ACHN (cell line): ENCODE results near the gene RASGEF1B.
A peak's percentile ranks its signal among the peaks of the same experiment; 100 is the strongest.

Experiments used
- DNase-seq: peaks from one replicate; pipeline ENCODE4 v3.0.0-alpha.2; 2015
- in situ Hi-C: cut with HindIII; loops from 2 replicates; pipeline ENCODE4 v1.10.0; 2017; ENCODE audit warnings: low sequenced_read_pairs, low pct_ligation_motif_present, low pct_unique_long_range_greater_than_20kb

The RASGEF1B gene

DNA sequence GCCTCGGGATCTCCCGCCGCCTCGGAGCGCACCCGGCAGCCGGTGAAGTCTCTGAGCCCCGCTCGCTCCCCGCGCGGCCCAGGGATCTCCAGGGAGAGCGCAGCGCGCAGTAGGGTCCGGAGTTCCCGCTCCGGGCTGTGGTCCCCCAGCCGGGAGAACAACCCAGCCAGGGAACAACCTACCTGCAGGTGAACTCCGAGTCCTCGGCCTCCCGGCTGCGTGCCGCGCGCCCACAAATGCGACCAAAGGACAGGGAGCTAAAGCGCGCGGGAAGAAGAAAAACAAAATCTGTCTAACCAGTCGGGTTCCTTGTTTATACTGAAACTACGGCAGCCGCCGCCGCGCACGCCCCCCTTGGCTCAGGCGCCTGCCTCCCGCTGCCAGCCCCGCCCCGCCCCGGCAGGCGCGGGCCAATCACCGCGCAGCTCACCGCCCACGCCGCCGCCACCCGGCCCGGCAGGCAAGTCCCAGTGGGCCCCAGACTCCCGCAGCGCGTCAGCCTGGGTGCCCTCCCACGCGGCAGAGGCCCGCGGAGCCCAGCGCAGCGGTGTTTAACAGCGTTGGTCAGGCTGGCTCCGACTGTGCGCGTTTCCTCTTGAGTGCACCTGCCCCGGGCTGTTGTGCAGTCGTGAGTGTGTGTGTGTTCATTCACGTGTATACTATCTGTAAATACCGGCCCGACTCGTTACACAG is at the start of gene RASGEF1B:
TSS of gene RASGEF1B (minus strand) at position 320 of the 693 bp plus-strand sequence. CDS start 12,399 bp downstream, outside the sequence.
- in situ Hi-C loops: no loop called here
- DNase-seq: peak; percentile 88

DNA sequence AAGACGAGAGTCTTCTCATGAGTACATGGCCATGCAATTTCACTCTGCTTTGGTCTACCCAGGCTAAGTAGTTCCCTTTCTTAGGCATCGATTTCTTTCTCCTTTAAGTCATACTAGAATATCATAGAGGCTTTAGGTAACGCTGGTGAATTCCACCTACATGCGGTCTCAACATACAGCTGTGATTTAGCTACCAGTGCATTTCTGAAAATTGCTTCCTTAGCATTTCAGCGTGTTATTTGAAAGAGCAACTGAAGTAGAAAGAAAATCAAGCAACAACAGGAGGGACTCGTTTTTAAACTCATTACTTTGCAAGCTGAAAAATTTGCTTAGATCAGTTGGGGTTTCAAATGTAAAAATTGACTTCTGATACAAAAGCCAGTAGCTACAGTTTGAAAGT is 48.1 kb upstream of the RASGEF1B start:
- in situ Hi-C loops: no loop called here
- no peak for DNase-seq

DNA sequence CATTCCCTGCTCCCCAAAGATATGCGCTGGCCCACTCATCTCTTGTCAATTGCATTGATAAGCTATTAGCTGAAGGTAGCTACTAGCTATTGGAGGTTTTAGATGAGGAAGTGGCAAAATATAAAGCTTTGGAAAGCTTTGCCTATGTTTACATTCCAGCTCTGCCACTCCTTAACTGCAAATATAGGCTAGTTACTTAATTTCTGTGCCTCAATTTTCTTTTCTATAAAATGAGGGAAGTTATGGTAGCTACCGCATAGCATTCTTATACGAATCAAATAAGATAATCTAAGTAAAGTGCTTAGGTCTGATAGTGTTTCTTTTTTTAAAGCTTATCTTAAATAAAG is 47.7 kb upstream of the RASGEF1B start:
- DNase-seq: no peak
- in situ Hi-C loops: no loop called here

DNA sequence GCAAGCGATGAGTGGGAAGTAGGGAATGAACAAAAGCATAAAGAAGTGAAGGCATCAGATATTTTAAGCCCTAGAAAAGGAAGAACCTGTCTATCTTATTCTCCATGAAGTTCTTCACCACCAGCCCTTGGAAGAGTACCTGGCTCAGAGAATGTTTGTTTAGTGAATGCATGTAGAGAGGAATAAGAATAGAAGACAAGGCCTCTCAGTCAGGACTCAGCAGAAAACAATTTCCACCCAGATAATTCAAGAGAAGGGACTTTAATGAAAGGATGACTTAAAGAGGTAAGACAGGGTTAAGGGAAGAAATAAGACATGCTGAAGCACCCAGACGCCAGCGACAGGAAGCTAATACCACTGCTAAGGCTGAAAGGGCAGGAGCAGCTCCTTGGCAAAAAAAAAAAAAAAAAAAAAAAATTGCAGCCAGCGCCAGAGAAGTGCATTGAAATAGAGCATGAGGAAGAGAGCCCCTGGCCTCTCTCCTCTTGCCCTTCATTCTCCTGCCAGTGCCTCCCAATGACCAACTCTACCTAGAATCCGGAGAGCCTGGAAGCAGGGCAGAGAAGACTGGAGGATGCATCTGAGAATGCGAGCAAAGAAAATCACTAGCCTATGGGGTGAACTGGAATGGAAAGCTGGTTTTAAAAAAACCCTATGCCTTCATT is 47.2 kb upstream of the RASGEF1B start:
- in situ Hi-C loops: no loop called here
- DNase-seq: no peak

DNA sequence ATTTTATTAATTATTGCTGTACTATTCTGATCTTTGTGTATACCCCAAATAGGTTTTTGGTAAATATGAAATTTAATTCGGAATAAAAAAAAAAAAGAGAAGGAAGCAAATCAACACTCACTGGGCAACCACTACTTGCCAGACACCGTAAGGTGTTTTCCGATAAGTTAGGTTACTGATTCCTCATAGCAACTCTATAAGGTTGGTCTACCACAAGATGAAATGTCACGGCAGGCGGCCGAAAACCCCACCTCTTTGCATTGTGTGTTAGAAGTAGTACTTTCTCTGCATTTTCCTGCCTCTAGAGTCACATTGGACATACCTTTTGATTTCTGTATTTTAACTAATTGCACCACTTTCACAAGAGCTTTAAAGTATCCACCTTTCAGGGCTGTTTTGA is 44.5 kb upstream of the RASGEF1B start:
- no peak for DNase-seq
- in situ Hi-C loops: no loop called here

DNA sequence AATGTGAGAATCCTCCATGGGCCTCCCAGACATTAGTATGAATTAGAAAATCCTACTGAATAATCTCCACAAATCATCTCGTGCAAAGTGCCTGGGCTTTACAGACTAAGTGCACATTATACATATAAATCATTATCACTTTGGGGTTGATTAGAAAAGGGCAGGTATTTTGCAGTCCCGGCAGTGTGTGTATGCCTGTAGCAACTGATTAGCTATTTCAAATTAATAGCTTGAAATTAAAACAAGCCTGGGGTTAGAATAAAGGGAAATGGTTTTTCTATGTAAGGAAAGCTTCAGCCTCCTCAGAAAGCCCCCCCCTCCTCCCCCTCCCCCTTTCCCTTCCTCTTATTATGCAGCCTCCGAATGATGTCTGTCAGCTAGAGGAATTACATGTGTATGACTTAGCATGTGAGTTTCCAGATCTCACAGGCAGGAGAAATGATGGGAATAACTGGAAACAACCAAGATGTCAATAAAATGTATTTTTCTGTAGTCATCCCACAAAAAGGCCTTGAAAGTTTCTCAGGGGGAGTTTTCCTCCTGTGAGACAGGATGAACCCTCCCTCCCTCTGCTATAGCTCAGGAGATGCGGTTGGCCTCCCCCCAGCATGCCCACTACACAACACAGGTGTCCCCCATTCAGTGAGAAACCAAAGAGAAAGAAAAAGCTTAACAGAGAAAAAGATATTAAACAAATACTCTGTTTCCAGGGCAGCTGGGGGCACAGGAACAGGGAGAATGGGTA is 41.2 kb upstream of the RASGEF1B start:
- no peak for DNase-seq
- in situ Hi-C loops: no loop called here

DNA sequence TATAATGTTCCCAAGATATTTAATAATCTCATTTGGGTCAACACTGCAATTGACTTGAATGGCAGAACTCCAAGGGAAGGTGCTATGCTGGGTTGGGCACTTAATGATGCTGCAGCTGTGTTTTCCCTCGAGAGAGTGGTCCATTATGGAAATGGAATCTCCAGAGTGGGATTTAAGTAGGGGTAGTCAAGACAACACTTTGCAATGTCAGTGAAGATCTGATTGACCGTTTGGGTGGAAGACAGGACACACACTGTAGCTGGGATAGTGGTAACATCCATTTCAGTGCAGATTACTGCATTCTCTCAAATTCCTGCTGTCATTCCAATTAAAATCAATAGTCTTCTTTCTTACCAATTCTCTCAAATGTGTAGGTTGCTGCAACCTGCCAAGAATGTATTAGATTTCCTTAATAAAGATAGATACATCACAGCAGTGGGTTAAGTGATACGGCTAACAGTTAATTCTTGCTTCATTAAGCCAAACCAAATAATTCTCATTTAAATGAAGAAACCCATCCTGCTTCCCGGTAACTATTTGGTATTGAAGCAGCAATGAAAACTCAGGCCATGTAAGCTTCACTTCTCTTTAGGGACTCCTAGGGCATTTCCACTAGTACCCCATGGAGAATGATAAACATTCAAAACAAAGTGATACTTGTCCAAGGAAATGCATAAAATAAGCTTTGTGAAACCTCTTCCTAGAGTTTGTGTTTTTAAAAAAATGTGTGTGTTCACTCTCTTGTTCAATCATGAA is 40.5 kb upstream of the RASGEF1B start:
- in situ Hi-C loops: no loop called here
- no peak for DNase-seq

DNA sequence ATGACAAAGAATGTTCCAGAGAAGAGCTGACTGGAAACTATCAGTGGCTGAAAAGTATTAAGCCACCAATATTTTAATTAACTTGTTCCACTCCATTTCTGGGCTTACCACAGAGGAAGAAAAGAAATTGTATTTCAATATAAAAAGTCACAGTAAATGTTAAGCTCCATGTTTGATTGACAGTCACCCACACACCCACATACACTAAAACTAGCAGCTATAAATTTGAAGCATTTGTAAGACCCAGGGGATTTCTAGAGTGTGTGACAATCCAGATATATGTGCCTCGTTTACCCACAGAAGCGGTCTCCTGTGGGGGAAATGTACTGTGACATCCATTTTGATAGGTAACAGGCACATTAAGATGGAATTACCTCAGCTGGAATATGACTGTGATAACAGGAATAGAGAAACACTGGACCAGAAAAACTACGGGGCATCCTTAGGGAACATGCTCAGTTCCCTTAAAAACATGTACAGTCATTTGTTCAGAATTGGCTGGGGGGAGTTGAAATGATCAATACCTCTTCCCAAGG is 39.0 kb upstream of the RASGEF1B start:
- DNase-seq: no peak
- in situ Hi-C loops: no loop called here

DNA sequence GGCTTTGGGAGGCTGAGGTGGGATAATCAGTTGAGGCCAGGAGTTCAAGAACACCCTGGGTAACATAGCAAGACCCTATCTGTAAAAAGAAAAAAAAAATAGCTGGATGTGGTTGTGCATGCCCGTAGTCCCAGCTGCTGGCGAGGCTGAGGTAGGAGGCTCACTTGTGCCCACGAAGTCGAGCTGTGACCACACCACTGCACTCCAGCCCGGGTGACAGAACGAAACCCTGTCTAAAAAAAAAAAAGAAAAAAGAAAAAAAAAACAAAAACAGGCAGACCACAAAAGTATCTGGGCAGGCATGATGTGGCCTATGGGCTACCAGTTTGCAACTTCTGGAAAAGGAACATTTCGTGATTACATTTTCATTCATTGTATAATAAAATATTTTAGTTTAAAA is 38.1 kb upstream of the RASGEF1B start:
- no peak for DNase-seq
- in situ Hi-C loops: no loop called here

DNA sequence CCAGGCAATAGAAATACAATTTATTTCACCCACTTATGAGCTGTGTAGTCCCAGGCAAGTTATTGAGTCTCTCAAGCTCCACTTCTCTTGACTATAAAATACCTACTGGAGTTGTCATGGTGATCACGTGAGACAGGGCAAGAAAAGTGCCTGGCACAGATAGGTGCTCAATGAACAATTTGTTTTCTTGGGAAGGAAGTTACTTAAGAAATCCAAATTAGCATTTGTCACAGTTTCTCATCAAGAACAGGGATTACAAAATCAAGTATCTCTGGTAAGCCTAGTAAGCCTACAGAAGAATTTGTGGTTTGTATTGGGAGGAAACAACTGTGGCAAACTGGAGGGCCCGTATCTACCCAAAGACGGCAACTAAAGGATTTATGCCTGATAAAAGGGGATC is 37.5 kb upstream of the RASGEF1B start:
- in situ Hi-C loops: no loop called here
- DNase-seq: no peak

DNA sequence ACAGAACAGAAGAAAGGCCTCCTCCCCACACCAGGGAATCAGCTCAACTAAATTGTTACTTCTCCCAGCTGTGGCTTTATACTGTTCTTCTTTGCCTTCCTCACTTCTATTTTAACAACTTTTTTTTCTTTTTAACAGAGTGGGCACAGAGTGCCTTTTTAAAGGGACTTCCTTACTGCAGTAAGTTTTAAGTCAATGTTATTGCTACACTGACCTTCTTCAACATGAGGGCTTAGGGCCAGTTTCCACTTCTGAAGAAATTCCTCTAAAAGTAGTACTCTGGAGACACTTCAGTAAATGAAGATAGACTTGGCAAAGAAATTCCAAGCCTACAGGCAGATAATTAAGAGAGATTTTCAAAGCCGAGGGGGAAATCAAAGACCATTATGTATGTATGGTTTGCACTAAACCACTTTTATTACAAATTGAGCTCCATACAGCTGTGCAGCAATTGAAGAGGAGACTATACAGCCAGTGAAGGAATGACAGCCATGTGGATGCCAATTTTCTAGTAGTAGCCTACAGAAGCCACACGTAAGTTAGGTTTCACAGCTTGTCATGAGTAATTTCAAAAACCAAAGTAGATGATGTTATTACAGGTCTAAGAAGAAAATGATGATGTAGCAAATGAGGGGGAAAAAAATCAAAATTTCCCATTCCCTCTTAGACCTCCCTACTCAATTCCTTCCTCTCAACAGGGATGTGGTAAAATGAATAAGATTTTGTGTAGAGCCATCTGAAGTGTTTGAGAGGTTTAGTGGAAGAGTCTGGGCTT is 36.9 kb upstream of the RASGEF1B start:
- DNase-seq: no peak
- in situ Hi-C loops: no loop called here

DNA sequence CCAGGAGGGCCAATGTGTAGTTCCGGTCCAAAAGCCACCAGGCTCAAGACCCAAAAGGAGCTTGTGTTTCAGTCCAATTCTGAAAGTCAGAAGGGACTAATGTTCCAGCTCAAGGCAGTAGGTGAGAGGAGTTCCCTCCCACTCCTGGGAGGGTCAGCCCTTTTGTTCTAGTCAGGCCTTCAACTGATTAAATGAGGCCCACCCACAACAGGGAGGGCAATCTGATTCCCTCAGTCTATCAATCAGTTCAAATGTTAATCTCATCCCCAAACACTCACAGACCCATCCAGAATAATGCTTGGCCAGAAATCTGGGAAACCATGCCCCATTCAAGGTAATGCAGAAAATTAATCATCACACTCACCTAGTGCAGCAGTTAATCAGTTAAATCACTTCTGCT is 35.8 kb upstream of the RASGEF1B start:
- in situ Hi-C loops: no loop called here
- no peak for DNase-seq

DNA sequence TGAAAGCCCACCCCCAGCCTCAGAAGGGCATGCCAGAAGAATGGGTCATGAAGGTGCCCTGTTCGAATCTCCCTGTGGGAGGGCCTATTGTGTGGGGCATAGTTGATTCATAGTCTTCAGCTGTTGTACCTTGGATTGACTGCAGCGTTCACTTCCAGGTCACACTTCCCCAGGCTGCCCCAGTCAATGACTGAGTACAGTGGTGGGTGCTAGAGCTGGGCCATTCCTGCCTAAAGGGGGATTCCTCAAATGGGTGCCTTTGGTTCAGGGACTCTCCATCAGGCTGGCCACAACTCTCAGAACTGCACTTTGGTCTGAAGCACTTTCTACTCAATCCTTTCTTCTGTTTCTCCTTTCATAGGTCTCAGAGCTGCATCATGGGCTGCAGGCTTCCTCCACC is 35.0 kb upstream of the RASGEF1B start:
- DNase-seq: no peak
- in situ Hi-C loops: no loop called here

DNA sequence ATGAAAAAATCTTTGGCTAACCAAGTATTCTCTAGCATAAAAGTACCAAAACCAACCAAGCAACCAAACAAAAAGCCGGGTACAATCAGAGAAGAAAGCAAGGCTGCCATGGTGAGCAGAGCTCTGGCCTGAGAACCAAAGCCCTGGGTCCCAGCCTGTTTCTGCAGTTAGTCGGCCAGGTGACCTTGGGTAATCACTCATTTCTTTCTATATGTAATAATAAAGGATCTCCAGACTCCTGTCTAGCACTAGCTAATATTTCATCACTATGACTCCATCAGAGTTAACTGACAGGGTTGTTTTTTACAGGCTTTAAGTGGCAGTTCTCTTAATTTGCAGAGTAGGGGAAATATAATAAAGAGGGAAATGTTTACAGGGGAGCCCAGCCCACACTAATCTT is 34.0 kb upstream of the RASGEF1B start:
- DNase-seq: no peak
- in situ Hi-C loops: no loop called here

DNA sequence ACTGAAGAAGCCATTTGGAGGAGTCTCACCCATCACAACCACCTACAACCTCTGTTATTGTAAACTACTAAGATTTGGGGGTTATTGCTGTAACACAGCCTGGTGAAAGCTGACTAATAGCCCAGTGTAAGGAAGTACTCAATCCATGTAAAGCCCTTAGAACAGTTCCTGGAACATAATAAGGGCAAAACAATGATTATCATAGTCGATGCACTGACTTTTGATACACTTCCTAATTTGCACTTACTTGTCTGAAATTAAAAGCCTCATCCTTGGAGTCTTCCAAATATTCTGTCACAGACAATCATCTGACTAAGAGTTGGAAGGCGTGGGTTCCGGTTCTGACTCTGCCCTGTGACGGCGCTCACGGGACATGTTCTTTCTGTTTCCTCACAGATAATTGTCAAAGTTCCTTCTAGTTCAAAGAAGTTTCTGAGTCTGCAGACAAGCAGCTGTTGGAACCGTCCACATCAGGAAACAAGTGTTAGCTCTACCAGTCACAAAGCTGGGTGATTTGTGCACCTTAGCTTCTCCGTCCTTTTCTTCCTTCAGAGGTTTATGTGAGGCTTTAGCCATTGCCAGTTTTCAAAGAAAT is 33.4 kb upstream of the RASGEF1B start:
- no peak for DNase-seq
- in situ Hi-C loops: no loop called here

DNA sequence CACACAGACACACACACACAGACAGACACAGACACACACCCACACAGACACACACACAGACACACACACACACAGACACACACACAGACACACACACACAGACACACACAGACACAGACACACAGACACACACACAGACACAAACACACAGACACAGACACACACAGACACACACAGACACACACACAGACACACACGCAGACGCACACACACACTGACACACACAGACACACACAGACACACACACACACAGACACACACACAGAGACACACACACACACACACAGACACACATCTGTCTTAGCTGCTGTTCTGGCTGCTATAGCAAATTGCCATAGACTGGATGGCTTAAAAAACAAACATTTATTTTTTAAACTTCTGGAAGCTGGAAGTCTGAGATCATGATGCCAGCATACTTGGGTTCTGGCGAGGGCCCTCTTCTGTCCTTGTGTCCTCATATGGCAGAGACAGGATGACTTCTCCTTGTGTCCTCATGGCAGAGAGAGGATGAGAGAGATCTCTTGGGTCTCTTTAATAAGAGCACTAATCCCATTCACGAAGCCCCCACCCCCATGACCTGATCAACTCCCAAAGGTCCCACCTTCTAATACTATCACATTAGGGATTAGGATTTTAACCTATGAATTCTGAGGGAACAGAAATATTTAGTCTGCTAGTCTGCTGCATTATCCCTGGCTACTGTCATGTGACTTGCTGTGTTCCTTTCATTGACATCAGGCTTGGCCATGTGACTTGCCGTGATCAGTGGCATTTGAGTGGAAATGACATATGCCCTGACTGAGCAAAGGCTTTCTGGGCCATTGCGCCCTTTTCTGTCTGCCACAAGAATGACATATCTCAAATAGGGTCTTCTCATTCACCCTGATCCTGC is 32.7 kb upstream of the RASGEF1B start:
- no peak for DNase-seq
- in situ Hi-C loops: no loop called here

DNA sequence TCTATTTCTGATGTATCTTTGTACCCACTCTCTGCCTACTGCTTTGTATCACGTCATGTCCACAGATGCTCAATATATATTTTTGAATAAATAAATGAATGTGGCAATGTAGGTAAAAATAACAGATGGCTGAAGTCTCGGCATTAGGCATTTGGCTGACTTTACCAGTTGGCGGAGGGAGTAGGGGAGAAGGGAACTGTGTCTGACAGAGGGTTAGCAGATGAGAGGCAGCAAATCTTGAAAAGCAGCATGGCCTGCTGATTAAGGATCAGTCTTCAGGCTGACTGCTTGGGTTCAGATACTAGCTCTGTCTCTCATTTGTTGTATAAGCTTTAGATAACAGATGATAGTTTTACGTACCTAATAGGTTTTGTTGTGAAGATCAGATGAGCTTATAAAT is 31.9 kb upstream of the RASGEF1B start:
- no peak for DNase-seq
- in situ Hi-C loops: no loop called here
